ENCODE measurements around the gene TBCA.

Gene TBCA

DNA sequence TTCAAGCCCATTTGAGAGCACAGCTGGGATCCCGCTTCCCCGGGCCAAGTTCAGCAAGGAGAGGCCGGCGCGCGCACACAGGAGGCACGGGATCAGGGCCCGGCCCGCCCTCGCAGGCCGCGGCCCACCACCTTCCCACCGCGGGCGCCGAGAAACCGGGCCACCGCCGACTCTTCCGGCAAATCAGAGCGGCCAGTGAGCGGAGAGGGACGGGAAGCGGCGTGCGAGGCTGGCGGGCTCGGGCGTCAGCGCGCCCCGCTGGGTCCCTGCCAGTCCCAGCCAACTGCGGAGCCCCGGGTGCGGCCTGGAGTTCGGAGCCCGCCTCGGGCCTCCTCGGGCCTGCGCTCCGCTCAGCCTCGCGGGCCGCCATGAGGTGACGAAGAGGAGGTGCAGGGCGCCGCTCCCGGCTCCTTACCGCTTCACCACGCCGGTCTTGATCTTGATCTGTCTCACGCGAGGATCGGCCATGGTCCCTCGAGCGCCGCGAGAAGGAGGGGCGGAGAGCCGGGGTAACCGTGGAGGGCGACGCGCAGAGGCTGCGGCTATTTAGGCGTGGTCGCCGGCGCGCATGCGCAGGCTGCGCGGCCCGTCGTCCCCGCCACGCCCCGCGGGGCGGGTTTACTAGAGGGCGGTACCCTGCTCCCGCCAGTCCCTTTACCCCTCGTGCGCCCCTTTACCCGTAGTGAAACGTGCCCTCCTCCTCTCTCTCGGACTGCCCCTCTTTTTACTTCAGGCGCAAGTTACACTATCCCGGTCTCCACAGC is at the start of gene TBCA:
Gene TBCA (minus strand): TSS at position 550 of the 764 bp plus-strand sequence. CDS start 82 bp downstream, at position 468.
- peak; percentile 93 for DNase-seq

DNA sequence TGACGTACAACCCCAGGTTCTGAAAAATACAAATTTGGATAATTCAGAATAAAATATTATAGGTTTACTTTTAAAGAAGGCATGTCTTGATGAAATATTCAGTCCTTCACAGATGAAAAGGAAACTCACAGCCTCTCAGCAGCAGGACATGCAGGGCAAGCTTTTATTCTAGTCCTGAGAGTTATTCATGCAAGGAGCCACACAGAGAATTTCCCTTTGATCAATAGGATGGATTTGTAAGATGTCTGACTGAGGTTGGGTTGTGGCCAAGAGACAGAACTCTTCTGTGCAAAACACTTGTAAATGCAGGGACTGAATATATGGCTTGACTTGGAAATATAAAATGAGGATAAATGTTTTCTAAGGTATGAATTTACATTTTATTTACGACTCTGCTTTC is 48.8 kb upstream of the TBCA start:
- DNase-seq: no peak

DNA sequence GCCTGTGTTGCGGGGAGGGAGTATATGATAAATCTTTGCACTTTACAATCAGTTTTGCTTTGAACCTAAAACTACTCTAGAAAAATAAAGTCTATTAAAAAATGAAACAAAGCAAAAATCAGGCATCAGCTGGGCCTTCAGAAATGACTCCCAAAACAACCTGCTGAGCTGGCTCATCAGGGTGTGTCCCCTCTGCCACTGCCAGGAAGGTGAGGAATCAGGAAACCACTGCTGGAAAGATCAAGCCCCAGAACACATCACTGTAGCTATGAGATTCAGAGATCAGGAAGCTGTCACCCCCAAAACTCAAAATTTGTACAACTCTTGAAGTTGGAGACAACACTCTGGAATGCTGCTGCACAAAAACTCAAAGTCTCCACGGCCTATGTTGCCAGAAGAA is 40.5 kb upstream of the TBCA start:
- no peak for DNase-seq

GRCh38 chr5:77812926-77813589 is 36.9 kb upstream of the TBCA start:
- no peak for DNase-seq

DNA sequence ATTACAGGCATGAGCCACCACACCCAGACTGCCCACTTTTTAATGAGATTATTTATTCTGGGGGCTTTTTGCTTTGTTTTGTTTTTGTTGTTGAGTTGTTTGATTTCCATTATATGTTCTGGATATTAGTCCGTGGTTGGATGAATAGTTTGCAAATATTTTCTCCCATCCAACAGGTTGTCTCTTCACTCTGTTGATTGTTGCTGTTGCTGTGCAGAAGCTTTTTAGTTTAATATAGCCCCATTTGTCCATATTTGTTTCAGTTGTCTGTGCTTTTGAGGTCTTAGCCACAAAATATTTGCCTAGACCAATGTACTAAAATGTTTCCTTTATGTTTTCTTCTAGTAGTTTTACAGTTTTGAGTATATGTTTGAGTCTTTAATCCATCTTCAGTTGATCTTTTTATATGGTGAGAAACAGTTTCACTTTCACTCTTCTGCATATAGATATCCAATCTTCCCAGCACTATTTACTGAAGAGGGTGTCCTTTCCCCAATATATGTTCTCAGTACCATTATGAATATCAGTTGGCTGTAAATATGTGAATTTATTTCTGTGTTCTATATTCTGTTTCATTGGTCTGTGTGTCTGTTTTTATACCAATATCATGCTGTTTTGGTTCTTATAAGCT is 30.2 kb upstream of the TBCA start:
- no peak for DNase-seq

- DNase-seq: no peak
Observed at GRCh38 chr5:77798456-77798855, 22.3 kb upstream of the TBCA start.

DNA sequence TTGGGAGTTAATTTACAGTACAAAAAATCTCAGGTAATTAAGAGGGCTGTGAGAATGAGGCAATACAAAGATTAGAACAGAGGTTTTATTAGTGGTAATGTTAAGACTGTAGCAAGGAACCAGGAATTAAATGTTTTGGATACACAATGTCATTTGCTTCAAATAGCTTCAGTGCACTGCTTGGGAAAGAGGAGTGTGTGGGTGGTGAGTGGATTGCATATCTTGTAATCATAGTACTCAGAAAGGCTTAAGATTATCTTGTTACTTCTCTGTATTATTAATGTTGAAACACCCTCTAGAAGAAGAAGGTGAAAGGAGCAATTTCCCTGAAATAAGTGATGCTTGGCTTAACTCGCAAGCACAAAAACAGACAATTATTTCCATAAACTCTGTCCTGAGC is 21.0 kb upstream of the TBCA start:
- no peak for DNase-seq

DNA sequence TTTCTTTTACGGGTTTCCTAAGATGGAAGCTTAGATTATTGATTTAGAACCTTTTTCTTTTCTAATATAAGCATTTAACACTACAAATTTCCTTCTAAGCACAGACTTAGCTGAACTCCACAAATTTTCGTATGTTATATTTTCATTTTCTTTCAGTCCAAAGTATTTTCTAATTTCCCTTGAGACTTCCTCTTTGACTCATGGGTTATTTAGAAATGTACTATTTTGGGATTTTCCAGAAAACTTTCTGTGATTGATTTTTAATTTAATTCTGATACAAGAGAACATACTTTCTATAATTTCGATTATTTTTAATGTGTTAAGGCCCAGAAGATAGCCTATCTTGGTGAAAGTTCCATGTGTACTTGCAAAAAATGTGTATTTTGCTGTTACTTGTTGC is 19.7 kb upstream of the TBCA start:
- DNase-seq: no peak

GRCh38 chr5:77795268-77795667 is 19.1 kb upstream of the TBCA start:
- DNase-seq: no peak

DNA sequence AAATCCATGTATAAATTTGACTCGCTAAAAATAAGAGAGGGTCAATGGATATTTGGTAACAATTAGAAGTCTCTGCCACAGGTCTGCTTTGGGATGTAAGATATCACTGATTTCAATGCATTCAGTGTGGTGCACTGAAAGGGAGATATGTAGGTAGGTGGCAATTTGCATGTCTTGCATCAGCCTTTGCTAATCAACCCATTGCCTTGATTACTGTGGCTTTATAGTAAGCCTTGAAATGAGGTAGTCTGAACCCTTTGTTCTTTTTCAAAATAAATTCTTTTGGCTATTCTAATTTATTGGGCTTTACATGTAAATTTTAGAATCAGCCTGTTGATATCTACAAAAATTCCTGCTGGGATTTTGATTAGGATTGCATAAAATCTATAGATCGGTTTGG is 15.8 kb upstream of the TBCA start:
- no peak for DNase-seq

DNA sequence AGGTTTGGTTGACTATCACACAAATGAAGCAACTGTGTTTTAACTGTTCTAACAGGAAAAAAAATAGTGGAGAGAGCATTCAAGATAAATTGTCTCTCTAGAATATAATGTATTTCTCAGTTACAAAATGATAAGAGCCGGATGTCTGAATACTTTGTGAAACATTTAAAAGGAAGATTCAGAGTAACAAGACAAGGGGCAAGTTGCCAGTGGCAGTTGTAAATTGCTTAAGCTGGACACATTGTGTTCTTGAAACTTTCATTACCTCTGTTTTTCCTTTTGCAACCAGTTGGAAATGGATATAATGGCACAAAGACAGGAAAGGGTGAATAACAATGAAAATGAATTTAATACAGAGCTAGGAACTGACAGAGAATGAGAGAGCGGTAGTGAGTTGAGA is 15.2 kb upstream of the TBCA start:
- DNase-seq: no peak

DNA sequence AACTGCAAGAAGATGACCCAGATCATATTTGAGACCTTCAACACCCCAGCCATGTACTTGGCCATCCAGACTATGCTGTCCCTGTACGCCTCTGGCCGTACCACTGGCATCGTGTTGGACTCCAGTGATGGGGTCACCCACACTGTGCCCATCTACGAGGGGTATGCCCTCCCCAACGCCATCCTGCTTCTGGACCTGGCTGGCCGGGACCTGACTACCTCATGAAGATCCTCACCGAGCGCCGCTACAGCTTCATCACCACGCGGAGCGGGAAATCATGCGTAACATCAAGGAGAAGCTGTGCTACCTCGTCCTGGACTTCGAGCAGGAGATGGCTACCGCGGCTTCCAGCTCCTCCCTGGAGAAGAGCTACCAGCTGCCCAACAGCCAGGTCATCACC is 9.1 kb upstream of the TBCA start:
- no peak for DNase-seq

DNA sequence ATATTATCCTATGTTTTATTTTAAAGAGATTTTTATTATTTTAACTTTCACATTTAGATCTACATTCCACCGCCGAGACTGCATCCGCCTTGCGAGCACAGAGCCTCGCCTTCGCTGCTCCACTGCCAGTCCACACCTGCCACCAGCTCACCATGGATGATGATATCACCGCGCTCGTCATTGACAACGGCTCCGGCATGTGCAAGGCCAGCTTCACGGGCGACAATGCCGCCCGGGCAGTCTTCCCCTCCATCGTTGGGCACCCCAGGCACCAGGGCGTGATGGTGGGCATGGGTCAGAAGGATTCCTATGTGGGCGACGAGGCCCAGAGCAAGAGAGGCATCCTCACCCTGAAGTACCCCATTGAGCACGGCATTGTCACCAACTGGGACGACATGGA is 8.6 kb upstream of the TBCA start:
- no peak for DNase-seq

GRCh38 chr5:77781076-77781475 is 4.9 kb upstream of the TBCA start:
- no peak for DNase-seq

DNA sequence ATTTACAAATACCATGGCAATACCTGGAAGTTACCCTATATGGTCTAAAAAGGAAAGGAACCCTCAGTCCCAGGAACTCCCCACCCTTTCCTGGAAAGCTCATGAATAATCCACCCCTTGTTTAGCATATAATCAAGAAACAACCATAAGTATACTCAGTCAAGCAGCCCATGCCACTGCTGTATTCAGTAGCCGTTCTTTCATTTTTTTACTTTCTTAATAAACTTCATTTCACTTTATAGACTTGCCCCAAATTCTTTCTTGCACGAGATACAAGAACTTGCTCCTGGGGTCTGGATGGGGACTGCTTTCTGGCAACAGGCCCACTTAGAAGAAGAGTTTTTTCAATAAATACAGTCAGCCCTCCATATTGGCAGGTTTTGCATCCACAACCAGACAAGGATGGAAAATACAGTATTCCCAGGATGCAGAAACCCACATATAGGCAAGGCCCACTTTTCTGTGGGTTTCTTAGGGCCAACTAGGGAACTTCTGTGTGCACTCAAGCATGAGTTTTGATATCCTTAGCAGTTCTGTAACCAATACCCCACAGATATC is 2.8 kb upstream of the TBCA start:
- no peak for DNase-seq

- no peak for DNase-seq
Observed at GRCh38 chr5:77778398-77778797, 2.3 kb upstream of the TBCA start.

GRCh38 chr5:77777911-77778310 is 1.8 kb upstream of the TBCA start:
- no peak for DNase-seq

GRCh38 chr5:77777281-77777892 is 1.2 kb upstream of the TBCA start:
- DNase-seq: no peak

DNA sequence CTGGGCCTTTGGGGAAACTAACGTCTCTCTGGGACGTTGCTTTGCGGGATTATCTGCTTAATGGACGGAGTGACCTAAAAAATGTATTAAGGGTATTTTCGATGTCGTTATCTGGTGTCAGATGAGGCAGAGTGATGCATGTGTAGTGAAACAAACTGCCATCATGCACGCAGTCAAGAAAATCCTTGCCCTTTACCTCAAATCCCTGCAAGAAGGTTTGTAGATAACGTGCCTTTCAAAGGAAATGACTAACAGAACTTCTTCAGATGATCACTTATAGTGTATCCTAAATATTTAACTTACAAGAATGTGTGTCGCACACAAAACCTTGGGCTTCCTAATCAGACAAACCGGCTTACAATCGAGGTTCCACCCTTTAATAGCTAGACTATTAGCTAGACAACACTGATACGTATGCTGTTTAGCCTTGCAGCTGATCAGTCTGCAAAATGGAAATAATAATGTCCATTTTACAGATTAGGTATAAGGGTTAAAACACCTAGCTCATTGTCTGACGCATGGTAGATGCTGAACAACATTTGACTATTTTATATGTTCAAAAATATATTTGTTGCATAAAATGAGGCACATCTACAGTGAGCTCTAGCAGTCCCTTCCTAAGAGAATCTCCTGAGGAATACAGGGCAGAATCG is 541 bp upstream of the TBCA start:
- DNase-seq: no peak

- DNase-seq: peak; percentile 7
Observed at GRCh38 chr5:77774981-77775789, 954 bp downstream of the TBCA start.

DNA sequence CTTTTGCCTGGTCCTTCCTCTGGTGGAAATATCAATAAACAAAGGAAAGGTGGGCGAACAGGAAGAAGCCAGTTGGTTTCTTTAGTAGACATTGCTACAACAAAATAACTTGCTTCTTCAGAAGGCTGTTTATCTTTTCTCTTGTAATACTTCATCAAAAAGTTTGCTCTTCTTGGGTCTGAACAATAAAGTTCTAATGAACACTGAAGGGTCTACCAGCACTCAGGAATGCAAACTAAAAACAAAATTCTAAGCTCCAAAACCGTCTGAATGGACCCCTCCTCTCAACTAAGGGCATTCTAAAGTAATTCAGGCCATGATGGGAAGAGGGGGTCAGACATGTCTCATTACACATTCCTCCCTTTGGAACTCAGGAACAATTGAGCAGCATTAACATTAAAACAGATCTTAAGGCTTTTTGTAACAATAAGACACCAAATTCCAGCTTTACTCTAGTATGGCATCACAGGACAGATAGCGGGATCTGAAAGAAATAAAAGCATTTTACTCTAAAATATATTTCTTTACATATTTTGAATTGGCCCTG is 2.3 kb downstream of the TBCA start:
- no peak for DNase-seq

GRCh38 chr5:77772729-77773128 is 3.4 kb downstream of the TBCA start:
- DNase-seq: no peak

All from NCI-H1436 (cell line).